GM23338 (cell line): ENCODE measurements around the gene PPP1R16B.

ENCODE experiments used
- CREB1 ChIP-seq: fragments of 250-450 bp; sonication (Bioruptor Pico); IDR thresholded peaks from 2 replicates; pipeline ENCODE4 v1.5.0; 2020; ENCODE audit warnings: low read depth, mild to moderate bottlenecking, moderate library complexity
- CTCF ChIP-seq, 2 experiments: fragments of 200-600 bp in 1 of 2; sonication (generic) in 1 of 2; conservative IDR thresholded peaks; 2 replicates each; pipeline versions ENCODE4 v1.5.1 to v1.6.1; 2016 to 2017; ENCODE audit warnings: antibody characterized with exemption in 2 of 2, low read depth in 2 of 2, mild to moderate bottlenecking in 2 of 2, moderate library complexity in 1 of 2
- EZH2 ChIP-seq: fragments of 200-600 bp; sonication (generic); IDR thresholded peaks from one replicate; pipeline ENCODE4 v1.8.0; 2017; ENCODE audit warnings: antibody characterized with exemption, mild to moderate bottlenecking, low read depth; ENCODE audit not compliant: unreplicated experiment
- JUNB ChIP-seq: IDR thresholded peaks from one replicate; pipeline ENCODE4 v1.6.1; 2016; ENCODE audit warnings: antibody characterized with exemption; ENCODE audit not compliant: unreplicated experiment
- ZNF462 ChIP-seq: fragments of 250-450 bp; sonication (Bioruptor Pico); IDR thresholded peaks from 2 replicates; pipeline ENCODE4 v1.5.0; 2020; ENCODE audit warnings: mild to moderate bottlenecking, moderate library complexity

- TF ChIP-seq CTCF (conservative IDR thresholded peaks at IDR 0.05; ENCODE audit: low read depth in 2 of 2): no peak
- no peak for TF ChIP-seq EZH2
- TF ChIP-seq ZNF462 (CRISPR knock-in tag): no peak
- no peak for TF ChIP-seq CREB1 (CRISPR knock-in tag)
- TF ChIP-seq JUNB: no peak
Measured at GRCh38 chr20:38866265-38867061, 61.0 kb downstream of the PPP1R16B start.
